ENCODE data around the gene FAM193A.
"Not testable (repeated sequence)": the region's sequence is repeated elsewhere in the genome, so short reads cannot be mapped to it uniquely, and the experiment has no call there.

The FAM193A gene

DNA sequence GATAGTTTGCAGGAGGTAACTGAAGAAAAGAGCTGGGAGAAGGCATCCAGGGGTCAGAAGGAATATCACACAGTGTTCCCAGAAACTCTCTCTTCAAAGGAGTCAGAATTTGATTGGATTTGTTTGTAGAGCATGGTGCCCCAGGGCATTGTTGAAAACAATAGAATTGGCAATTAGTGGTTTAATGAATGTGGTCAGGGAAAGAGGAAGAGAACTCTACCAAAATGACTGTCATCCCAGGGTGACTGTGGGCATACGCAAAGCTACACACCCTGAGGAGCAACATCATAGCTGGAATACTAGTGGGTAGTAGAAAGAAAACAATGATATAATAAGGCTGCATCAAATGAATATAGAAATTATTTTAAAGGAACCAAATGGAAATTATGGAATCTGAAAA lies 198.2 kb downstream of the FAM193A start:
- DNase-seq = no peak

DNA sequence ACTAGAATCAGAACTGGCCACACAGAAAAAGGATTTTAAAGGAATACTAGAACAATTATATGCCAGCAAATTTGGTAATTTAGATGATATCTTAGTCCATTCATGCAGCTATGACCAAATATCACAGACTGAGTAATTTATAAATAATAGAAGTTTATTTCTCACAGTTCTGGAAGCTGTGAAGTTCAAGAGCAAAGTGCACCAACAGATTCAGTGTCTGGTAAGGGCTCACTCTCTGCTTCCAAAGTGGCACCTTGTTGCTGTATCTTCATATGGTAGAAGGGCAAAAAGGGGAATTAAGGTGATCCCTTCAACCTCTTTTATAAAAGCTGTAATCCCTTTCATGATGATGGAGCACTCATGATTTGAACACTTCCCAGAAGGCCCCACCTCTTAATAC lies 199.4 kb downstream of the FAM193A start:
- no peak for DNase-seq

DNA sequence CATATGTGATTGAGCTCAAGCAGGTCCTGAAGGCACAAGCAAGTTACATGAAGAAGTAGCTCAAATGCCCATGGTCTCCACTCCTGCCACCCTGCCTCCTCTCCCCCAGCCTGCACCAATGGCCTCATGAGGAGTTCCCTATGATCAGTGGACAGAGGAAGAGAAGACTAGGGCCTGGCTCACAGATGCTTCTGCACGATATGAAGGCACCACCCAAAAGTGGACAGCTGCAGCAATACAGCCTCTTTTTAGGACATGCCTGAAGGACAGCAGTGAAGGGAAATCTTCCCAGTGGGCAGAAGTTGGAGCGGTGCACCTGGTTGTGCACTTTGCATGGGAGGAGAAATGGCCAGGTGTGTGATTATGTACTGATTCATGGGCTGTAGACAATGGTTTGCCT lies 201.8 kb downstream of the FAM193A start:
- not testable (repeated sequence) for DNase-seq

DNA sequence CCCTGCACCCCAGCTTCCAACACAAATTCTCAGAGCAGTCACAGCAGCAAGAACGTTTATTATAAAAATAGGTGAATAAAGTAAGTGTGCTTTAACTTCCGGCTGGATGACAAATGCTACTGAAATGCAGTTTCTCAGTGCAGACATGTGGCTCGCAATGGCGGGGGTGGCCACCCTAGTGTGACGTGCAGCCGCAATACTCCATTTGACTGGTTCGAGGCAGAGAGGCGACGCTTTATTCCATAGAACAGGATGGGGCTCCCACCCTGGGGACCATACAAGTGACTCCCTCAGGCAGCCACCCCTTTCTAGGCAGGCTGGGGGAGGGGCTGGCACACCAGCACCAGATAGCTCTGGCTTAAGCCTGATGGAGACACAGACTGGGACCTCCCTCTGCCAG lies 205.2 kb downstream of the FAM193A start:
- DNase-seq = no peak

DNA sequence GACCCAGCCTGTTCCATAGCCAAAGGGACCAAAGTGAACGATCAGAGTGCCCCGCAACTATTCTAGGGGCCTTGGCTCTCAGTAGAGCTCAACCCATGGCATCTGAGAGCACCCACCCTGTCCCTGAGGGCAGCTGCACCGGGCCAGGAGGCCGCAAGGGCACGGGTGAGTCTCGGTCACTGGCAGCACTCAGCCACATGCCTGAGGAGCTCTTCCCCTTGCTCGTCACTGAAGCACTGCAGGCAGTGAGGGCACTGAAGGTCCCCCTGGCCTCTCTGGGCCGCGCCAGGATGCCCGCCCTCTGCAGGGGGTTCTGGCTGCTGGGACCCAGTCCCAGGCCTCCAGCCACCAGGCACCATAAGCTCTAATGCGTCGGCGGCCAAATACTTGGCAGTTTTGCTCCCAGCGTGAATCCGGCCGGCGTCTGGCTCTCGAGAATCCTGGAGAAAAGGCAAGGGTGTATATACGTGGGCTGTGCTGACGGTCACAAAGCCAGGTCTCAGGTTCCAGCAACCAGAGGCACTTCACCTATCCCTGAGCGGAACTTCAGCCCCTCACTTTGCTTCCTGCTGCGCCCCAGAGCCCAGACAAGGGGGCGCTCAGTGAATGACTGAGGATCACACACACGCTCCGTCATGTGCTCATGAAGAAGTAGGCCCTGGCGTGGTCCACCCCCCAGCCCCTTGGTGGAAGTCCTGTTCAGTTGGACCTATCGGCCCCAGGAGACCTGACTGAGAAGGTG lies 205.8 kb downstream of the FAM193A start:
- no peak for DNase-seq

DNA sequence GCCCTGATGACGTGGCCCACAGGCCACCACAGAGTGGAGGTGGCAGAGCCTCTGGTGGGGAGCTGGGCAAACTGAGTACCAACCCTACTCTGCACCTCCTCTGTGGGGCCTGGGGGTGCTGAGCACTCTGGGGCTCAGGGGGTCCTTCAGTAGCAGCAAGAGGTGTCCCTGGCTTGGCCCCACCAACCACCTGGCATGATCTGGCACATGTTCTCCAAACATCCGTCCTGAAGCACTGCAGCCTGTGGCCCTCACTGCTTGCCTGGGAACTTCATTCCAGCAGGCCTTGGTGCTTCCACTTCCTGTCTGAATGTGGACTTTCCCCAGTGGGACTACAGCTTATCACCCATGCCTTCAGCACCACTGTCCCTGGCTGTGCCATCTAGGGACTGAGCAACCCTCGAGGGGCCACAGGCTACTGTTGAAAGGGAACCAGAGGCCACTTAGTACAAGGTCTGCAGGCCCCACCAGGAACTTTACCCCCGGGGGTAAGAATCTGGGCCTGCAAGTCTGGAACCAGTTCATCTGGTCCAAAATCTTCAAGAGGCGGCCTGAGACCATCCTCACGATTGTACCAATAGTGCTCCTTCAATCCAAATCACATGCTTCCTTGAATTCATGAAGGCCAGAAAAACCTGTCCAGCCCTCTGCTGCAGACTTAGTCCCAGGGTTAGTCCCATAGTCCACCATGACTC lies 206.5 kb downstream of the FAM193A start:
- no peak for DNase-seq

DNA sequence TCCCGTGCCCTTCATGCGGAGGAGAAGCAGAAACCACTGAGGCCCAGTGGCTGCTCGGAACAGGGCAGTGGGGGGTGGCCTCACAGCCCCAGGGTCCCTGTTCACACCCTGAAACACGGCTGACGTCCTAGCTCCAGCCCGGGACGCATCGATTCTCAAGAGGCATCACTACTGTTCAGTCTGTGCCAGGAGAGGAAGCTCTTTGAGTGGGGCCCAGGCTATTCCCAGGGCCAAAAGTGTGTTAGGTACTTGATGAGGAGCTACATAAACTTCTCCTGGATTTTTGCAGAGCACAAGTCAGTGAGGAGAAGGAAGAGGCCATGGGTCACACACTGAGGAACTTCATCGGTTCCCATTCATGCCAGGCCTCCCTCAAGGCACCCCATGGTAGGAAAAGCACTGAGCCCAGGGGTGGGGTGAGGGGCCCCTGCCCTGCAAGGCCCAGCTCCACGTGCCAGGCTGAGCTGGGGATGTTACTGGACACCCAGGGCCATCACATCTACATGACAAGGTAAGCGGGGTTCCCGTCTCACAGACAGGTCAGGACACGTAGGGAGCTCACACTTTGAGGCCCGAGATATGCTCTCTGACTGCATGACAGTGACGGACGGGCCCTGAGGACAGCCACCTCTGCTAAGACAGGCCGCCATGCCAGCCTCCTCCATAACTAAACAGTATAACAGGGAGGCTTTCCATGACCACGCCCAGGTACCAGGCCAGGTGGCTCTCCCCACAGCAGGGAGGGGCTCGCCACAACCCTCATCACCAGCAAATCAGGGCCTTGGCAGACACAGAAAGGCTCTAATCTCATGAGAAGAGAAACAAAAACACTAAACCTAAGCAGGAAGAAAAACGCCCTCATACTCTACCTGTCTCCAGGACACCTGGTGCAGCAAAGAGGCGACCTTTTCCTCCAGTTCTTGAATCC lies 207.3 kb downstream of the FAM193A start:
- DNase-seq = no peak

DNA sequence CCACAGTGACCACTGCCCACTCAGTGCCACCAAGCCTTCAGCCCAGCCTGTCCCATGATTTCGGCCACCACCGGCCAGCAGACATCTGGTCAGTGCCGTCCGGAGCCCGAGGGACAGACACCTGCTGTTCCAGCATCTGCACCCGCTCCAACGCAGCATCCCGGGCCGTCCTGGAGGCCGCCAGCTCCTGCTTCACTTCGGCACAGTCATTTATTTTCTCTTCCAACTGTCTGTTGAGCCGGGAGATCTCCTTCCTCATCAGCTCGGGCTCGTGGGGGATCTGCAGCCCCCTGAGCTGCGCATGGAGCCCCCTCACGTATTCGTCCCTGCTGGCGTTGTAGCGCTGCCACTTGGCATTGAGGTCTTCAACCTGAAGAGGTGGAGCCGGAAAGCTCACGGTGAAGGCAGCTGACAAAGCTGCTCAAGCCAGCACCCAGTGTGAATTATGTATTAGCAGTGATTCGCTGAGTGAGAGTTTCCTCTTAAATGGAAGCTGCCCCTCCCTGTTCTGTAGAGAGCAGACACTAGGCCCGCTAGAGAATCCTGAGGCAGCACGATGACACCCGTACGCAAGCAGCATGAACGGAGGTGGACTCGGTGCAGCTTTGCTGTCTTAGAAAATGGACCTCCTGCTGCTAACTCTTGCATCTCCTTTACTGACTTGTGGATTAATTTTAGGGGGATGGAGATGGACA lies 208.3 kb downstream of the FAM193A start:
- DNase-seq = no peak

DNA sequence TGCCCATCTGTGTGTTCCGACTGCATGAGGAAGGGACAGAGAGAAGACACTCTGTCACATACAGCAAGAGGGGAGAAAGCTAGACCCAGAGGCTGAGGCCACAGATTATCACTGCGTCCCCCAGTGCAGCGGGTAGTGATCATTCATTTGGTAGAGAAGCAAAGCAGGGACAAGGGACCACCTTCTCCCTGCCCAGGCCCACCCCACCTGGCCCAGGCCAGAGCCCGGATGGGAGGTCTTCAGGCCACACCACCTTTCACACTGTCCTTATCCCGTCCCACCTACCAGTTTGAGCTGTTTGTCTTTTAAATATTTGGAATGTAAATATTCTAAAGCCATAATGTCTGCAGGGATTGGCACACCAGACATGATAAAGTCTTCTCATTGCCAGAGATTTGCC lies 209.1 kb downstream of the FAM193A start:
- DNase-seq = no peak

DNA sequence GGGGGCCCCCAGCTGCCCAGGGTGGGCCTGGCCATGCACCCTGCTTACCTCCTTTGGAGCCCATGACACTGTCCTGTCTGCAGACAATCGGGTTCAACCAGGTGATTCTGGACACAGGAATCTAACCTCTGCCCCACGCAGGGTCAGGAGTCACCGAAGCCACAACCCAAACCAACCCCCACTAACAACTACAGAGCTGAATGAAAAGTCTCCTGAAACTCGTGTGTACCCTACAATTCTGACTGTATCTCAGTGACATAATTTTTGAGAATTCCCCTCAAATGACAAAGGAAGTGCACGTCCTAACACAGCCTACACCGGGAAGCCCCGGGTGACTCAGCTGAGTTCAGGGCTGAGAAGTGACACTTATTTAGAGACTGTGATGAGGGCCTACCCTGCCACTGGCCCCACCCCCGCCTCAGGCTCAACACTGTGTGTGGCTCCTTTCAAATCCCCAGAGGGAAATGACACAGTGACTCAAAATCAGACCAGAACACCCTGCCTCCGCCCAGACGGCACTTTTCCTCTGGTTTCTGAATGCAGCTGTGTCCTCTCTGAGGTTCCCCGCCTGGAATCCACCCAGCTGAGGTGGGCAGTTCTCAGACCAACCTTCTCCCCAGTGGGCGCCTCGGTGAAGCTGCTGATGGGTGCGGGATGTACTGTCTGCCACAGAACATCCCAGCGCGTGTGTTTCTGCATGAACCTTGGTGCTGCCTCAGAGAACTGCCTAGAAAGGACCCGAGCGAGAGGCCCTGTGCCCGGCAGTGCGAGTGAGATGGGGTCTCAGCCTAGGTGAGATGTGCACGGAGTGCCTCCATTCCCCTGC lies 209.7 kb downstream of the FAM193A start:
- no peak for DNase-seq

DNA sequence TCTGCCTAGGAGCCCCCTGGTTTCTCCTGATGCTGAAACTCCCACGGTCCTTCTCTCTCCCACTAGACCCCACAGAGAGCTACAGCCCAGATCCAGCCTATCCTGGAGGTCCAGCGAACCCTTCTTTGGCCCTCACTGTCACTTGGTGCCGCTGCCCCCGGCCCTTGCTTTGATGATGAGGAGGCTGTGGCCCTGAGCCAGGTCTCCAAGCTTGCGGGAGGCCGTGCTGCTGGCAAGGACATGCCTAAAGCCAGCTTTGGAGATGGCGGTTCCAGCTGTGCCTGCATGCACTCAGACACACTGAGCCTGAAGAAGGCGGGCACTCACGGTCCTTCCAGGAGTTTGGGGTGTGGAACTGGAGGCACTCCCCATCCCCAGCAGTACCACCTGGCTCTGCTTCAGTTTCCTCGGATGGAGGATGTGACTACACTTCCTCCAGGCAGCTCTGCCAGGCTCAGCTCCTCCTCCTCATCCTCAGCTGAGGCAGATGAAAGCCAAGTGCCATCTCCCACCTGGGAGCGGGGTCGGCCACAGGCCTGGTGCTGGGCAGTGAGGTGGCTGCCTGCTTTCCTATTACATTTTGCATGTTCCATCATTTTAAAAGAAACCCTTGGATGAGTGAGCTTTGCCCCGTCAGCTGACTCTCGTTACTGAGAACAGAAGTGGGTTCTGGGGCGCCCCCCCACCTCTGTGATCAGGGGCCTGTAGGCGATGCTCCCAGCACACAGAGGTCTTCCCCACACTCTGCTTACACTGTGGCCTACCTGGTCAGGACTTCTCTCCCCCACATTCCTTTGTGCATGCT lies 210.6 kb downstream of the FAM193A start:
- no peak for DNase-seq

DNA sequence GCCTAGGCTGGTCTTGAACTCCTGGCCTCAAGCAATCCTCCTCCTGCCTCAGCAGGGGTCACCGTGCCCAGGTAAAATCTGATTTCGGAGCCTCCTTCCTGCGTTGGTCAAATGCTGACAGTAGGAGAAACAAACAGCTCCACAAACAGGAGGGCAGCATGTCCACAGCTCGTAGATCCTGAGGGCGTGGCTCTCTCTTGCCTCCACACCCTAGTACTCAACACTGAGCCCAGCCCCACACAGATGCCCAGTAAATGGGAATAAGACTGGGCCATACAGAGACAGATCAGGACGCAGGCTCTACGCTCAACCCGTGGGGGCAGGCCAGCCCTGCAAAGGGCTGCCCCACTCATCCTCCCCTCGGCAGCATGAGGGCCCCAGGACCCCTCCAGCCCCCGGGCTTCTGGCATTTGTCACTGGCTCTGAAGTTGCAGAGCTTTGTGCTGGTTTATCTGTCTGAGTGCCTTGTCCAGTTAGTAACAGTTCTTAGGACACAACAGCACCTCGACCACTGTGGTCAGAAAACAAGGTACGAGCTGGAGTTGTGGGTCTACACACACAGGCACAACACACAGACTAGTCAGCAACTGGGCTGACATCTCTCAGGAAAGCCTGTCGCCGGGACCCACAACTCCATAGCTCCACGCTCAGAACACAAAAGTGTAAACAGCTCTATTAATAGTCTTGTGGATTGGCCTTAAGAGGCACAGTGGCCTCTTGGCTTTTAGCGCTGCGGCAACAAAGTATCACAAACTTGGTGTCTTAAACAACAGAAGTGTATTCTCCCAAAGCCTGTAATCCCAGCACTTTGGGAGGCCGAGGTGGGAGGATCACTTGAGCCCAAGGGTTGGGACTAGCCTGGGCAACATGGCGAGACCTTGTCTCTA lies 214.5 kb downstream of the FAM193A start:
- DNase-seq = no peak

DNA sequence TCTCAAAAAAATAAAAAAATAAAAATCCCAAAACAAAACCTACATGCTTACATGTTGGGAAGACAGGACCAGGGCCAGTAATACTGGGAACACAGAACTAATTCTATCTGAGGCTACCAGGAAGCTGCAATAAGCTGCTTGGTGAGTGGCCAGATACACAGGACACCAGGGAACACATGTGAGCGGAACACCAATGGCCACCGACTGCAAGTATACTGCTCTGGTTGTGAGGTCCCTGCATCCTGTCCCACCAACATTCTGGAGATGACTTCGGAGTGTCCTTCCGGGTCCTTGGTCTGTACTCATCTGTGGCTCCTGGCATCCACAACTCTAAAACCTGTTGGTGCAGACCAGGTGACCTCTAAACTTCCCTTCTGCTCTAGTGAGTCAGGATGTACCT lies 217.0 kb downstream of the FAM193A start:
- no peak for DNase-seq

DNA sequence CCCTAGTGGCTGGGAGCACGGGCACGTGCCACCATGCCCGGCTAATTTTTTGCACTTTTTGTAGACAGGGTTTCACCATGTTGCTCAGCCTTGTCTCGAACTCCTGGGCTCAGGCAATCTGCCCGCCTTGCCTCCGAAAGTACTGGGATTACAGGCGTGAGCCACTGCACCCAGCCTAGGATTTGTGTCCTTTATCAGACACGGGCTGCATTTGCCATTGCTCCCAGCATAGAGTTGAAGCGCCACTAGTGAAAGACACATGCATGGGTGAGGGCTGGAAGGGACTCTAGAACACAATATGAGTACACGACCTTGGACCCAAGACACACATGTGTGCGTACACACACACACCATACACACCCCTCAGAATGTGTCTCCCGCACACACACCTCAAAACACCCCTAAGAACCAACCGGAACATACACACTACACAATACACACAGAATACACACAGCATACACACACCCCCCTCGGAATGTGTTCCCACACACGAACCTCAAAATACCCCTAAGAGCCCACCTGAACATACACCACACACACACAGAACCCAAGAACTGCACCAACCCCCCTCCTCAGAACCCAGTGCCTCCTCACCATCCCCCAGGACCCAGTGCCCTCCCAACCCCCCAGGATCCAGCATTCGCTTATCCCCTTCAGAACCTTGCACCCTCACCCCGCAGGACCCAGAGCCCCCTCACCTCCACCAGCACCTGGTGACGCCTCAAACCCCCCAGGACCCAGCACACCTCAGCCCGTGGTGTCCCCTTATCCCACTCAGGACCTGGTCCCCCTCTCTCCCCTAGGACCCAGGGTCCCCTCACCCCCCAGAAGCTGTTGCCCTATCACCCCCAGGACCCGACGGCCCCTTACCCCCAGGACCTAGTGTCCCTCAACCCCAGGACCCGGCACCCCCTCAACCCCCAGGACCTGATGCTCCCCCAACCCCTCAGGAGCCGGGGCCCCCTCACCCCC lies 218.7 kb downstream of the FAM193A start:
- no peak for DNase-seq

DNA sequence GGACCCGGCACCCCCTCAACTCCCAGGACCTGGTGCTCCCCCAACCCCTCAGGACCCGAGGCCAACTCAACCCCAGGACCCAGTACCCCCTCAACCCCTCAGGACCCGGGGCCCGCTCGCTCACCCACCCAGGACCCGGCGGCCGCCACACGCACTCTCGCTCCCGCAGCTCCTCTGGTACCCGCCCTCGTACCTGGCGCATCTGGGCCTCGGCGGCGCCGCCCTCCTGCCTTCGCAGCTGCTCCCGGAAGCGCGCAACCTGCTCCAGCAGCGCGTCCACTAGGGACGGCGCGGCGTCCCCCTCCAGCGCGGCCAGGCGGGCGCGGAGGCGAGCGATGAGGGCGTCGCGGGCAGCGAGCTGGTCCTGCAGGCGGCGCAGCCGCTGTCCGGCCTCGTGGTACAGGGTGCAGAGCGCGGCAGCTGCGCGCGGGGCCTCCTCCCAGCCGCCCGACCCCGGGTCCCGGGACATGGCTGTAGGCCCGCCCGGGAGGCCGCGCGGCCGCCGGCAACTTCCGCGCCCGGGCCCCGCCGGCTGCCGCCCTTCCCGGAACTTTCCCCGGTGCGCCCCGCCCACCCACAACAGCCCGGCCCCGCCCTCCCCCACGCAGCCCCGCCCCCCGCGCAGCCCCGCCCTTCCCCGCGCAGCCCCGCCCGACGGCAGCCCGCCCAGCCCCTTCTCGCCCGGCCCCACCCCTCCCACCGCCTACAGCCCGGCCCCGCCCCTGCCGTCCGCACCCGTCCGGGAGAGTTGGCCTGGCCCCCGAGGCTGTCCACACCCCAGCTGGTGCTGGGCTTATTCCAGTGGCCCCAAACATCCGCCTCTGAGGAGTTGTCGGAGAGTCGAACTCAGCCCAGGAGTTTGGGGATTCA lies 219.6 kb downstream of the FAM193A start, which contains the start of gene TNIP2:
TNIP2 (minus strand) TSS at position 516 of the 870 bp plus-strand sequence; CDS start at position 469, 47 bp downstream.
- peak; percentile 22 for DNase-seq

DNA sequence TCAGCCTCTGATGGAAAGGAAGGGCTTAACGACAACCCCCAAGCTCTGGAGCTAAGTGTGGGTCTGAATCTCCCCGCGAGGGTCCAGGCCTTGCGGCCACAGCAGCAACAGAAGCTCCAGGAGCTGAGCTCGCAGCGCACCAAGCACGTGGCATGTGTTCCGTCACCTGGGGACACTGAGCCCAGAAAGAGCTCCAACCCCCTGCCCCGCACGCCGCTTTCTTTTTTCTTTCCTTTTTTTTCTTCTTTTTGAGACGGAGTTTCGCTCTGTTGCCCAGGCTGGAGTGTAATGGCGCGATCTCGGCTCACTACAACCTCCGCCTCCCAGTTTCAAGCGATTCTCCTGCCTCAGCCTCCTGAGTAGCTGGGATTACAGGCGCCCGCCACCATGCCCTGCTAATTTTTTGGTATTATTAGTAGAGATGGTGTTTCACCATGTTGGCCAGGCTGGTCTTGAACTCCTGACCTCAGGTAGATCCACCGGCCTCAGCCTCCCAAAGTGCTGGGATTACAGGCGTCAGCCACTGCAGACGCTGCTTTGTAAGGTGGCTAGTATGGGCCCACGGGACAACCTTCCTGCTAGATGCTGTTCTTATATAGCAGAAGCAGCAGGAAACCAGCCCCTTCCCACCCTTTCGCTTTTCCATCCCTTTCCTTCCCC lies 220.4 kb downstream of the FAM193A start:
- no peak for DNase-seq

DNA sequence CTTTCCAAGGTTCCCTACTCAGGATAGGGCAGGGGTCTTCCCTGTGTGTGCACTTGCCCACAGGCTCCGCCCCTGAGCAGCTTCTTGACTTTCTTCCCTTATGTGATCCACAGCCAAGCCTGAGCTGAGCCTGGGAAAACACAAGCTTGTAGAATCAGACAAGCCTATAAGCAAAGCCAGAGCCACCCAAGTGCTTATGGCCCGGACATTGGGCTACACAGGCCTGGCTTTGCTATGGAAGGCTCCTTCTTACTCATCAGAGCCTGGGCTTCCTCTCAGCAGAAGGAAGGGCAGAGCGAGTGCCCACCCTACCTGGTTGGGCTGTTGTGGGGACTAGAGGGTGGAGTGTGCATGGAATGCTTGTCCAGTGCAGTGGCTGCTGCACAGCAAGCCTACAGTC lies 221.0 kb downstream of the FAM193A start:
- no peak for DNase-seq

Measured in DMS79 treated with DMSO at 0.1 percent for 48 hours (cell line).